HEK293T (cell line): ENCODE results near the gene PIGU.

Experiments used
- CTCF ChIA-PET: fragments of 350-600 bp; formaldehyde crosslinking; extraction: SDS; loops from one replicate; lab custom pipeline; 2021; ENCODE audit warnings: antibody characterized with exemption, inconsistent platforms; lab: Yijun Ruan, JAX
- POLR2A ChIA-PET: fragments of 350-600 bp; formaldehyde crosslinking; extraction: SDS; loops from one replicate; lab custom pipeline; 2020; ENCODE audit warnings: antibody characterized with exemption, inconsistent platforms; lab: Yijun Ruan, JAX
- DNase-seq: peaks from one replicate; pipeline ENCODE4 v3.0.0; 2012; ENCODE audit warnings: mixed read lengths; ENCODE audit errors: extremely low spot score
- ARNT ChIP-seq: fragments of 450-650 bp; IDR thresholded peaks from 2 replicates; pipeline ENCODE4 v1.6.1; 2017; ENCODE audit warnings: mild to moderate bottlenecking
- BHLHE40 ChIP-seq: fragments of 450-650 bp; IDR thresholded peaks from 2 replicates; pipeline ENCODE4 v1.6.1; 2016; ENCODE audit warnings: mild to moderate bottlenecking, moderate library complexity, borderline replicate concordance
- CTBP1 ChIP-seq: fragments of 450-650 bp; IDR thresholded peaks from 2 replicates; pipeline ENCODE4 v1.6.1; 2016; ENCODE audit warnings: borderline replicate concordance
- ELF4 ChIP-seq: fragments of 450-650 bp; IDR thresholded peaks from 2 replicates; pipeline ENCODE4 v1.6.1; 2017; ENCODE audit warnings: antibody characterized with exemption
- FOXA1 ChIP-seq: fragments of 450-650 bp; IDR thresholded peaks from 2 replicates; pipeline ENCODE4 v1.6.1; 2016; ENCODE audit warnings: mild to moderate bottlenecking
- FOXK2 ChIP-seq: fragments of 450-650 bp; IDR thresholded peaks from 2 replicates; pipeline ENCODE4 v1.6.1; 2016; ENCODE audit warnings: mild to moderate bottlenecking
- FOXM1 ChIP-seq: fragments of 450-650 bp; IDR thresholded peaks from 2 replicates; pipeline ENCODE4 v1.6.1; 2017; ENCODE audit warnings: mild to moderate bottlenecking, borderline replicate concordance
- HDGF ChIP-seq: fragments of 450-650 bp; IDR thresholded peaks from 2 replicates; pipeline ENCODE4 v1.6.1; 2017; ENCODE audit warnings: antibody characterized with exemption, borderline replicate concordance
- L3MBTL2 ChIP-seq: fragments of 450-650 bp; conservative IDR thresholded peaks from 2 replicates; pipeline ENCODE4 v1.6.1; 2016; ENCODE audit warnings: mild to moderate bottlenecking
- LEF1 ChIP-seq: fragments of 450-650 bp; IDR thresholded peaks from 2 replicates; pipeline ENCODE4 v1.6.1; 2017; ENCODE audit warnings: mild to moderate bottlenecking, borderline replicate concordance
- NFRKB ChIP-seq: fragments of 450-650 bp; IDR thresholded peaks from 2 replicates; pipeline ENCODE4 v1.6.1; 2016; ENCODE audit warnings: mild to moderate bottlenecking, moderate library complexity
- SP1 ChIP-seq: fragments of 450-650 bp; IDR thresholded peaks from 2 replicates; pipeline ENCODE4 v1.6.1; 2017
- SUZ12 ChIP-seq: fragments of 450-650 bp; IDR thresholded peaks from 2 replicates; pipeline ENCODE4 v1.6.1; 2016; ENCODE audit warnings: mild to moderate bottlenecking
- TARDBP ChIP-seq: fragments of 450-650 bp; IDR thresholded peaks from 2 replicates; pipeline ENCODE4 v1.6.1; 2016
- ZNF384 ChIP-seq: fragments of 450-650 bp; IDR thresholded peaks from 2 replicates; pipeline ENCODE4 v1.6.1; 2016
- TF ChIP-seq, protein P1 (sequence below): fragments of 450-650 bp; IDR thresholded peaks from 2 replicates; pipeline ENCODE4 v1.6.1; 2016

PIGU gene

DNA sequence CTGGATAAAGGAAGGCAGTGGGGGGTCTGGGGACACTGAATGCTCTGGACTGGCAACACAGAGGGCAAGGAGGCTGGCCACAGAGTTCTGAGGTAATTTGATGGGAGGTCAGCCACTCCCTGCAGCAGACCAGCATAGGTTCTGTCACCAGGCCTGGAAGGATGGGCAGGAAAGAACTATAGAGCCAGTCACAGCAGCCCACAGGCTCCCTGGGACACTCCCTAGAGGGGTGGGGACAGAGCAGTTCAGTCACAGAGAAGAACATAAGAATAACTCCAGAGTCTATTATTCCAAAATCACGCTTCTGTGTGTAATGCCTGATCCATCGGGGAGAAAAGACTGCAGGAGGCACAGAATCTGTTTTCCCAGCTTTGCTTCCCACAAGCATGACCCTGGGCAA, 141.0 kb downstream of the PIGU start:
- CTCF ChIA-PET = interaction anchor here (0.6 kb wide), 1 partner anchor 237 kb away, joined by 3 read pairs; no protein-coding TSS in a partner anchor
- POLR2A ChIA-PET = no interaction called here
- TF ChIP-seq ELF4 = no peak
- DNase-seq = no peak

DNA sequence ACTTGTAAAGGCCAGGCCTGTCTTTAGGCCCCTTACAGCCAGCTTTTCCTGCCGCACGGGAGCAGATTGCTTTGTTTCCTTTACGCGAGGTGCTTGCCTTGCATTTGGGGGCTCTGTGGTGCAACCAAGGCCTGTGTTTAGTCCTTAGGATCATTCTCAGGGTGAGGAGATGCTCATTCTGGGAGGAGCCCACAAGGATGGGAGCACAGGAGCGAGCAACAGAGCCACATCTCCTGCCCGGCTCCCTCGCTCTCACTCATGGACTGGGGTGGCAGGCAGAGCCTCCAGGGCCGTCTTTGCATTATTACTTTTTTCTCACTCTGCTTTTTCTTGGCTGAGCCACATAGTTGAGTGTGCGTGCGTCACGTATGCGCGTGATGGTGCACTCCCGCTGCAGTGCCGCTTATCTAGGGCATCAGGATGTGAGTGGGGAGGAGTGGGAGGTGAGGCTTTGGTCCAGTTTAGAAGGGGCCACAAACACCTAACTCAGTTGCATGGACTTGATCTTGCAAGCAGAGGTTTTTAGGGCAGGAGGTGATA, 141.5 kb downstream of the PIGU start:
- ChIA-PET POLR2A (no interaction called here), CTCF (no interaction called here)
- TF ChIP-seq ZNF384 (no peak), CTBP1 (no peak), BHLHE40 (no peak), NFRKB (no peak), TARDBP (no peak), ARNT (no peak), SP1 (no peak), ELF4 (no peak), FOXM1 (no peak), FOXA1 (no peak)
- TF ChIP-seq, protein P1, sequence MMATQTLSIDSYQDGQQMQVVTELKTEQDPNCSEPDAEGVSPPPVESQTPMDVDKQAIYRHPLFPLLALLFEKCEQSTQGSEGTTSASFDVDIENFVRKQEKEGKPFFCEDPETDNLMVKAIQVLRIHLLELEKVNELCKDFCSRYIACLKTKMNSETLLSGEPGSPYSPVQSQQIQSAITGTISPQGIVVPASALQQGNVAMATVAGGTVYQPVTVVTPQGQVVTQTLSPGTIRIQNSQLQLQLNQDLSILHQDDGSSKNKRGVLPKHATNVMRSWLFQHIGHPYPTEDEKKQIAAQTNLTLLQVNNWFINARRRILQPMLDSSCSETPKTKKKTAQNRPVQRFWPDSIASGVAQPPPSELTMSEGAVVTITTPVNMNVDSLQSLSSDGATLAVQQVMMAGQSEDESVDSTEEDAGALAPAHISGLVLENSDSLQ = no peak
- no peak for DNase-seq

DNA sequence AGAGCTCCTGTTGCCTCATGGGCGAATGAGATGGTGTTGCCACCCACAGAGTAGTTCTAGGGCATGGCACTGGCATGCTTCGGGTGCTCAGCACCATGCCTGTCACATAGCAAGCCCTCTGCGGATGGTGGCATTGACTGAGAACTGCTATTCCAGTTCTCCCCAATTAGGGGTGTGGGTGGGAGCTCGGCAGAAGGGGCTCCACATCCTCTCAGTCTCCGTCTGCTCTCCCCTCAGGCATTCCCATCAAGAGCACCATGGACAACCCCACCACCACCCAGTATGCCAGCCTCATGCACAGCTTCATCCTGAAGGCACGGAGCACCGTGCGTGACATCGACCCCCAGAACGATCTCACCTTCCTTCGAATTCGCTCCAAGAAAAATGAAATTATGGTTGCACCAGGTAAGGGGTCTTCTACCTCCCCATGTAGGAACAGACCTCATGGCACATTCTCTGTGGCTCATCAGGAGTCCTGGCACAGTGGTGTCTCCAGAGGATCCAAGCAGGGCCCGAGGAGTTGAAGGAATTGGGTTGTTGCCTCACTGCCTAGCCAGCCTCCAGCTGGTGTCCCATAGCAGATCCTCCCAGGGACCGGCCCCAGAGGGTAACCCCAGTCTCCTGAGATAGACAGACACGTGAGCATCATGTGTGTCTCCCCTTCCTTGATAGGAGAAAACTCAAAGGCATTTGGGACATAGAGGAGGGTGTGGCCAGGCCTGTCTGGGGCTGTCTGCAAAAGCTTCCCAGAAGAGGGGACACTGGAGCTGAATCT, 142.3 kb downstream of the PIGU start:
- POLR2A ChIA-PET = no interaction called here
- CTCF ChIA-PET = no interaction called here
- TF ChIP-seq FOXK2 = no peak
- no peak for TF ChIP-seq ZNF384
- TF ChIP-seq L3MBTL2 = no peak
- TF ChIP-seq HDGF = no peak
- no peak for TF ChIP-seq SP1
- TF ChIP-seq ARNT = no peak
- no peak for DNase-seq

DNA sequence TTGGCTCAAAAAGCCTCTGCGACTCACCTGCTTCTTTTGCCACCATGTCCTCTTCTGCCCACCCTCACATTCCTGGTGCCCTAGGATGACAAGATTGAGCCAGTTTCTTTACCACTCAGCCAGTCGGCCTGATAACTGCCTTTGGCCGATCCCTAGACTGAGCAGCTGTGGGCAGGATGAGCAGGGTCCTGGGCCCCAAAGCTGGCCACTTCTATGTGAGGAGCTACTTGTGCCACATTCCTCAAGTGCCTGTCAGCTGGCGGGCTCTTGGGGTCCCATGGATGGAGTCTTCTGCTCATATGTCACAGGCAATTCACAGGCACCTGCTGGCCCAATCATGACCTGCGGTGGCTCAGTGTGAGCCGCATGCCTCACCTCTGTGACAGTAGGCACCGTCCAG, 144.1 kb downstream of the PIGU start:
- no peak for DNase-seq
- TF ChIP-seq L3MBTL2 (no peak), SUZ12 (no peak), ELF4 (no peak), TARDBP (no peak), SP1 (no peak), ARNT (no peak), FOXM1 (no peak), FOXK2 (no peak), LEF1 (no peak), BHLHE40 (no peak), HDGF (no peak), ZNF384 (no peak), FOXA1 (no peak), NFRKB (no peak), CTBP1 (no peak)
- TF ChIP-seq, protein P1 = no peak
- CTCF ChIA-PET = interaction anchor here (1.7 kb wide), 1 partner anchor 220 kb away, joined by 5 read pairs; no protein-coding TSS in a partner anchor
- POLR2A ChIA-PET = interaction anchor here (3.0 kb wide), 1 partner anchor 17 kb away, joined by 13 read pairs; the partner anchor contains the start of gene DYNLRB1

DNA sequence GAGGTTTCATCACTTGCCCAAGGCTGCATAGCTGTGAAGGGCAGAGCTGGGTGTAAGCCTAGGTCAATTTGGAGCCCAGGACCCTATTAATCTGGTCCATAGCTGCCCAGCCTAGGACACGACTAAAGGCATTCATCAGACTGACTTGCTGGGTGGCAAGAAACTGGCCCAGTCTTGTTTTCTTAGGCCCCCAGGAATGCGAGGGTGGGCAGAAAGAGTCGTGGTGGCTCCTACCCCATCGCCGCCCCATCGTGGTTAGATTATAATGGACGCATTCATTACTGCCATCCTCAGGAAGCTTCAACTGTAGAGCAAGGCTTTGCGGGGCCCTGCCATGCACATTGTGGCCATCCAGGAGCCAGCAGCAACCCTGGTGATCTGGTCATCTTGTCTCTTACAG, 144.6 kb downstream of the PIGU start:
- no peak for DNase-seq
- CTCF ChIA-PET = interaction anchor here (1.7 kb wide), 1 partner anchor 220 kb away, joined by 5 read pairs; no protein-coding TSS in a partner anchor
- POLR2A ChIA-PET = interaction anchor here (3.0 kb wide), 1 partner anchor 16 kb away, joined by 13 read pairs; the partner anchor contains the start of gene DYNLRB1
- TF ChIP-seq ZNF384 (no peak), ELF4 (no peak), FOXK2 (no peak), ARNT (no peak), CTBP1 (no peak), LEF1 (no peak), SUZ12 (no peak), FOXM1 (no peak), SP1 (no peak), HDGF (no peak), FOXA1 (no peak), NFRKB (no peak), L3MBTL2 (no peak), TARDBP (no peak), BHLHE40 (no peak)
- TF ChIP-seq, protein P1 = no peak
